Hepatocyte (in vitro differentiated cells): ENCODE data around the gene SLC25A46.
"Not testable (repeated sequence)": the region's sequence is repeated elsewhere in the genome, so short reads cannot be mapped to it uniquely, and the experiment has no call there.

Experiments used
- EZH2 ChIP-seq: fragments of 200-600 bp; sonication (generic); IDR thresholded peaks from 2 replicates; pipeline ENCODE4 v1.6.1; 2016; ENCODE audit warnings: antibody characterized with exemption, mild to moderate bottlenecking, borderline replicate concordance
- EZH2phosphoT487 ChIP-seq: fragments of 200-600 bp; sonication (generic); IDR thresholded peaks from one replicate; pipeline ENCODE4 v1.6.1; 2018; ENCODE audit warnings: antibody characterized with exemption, mild to moderate bottlenecking, low read depth, moderate library complexity; ENCODE audit not compliant: unreplicated experiment, severe bottlenecking
- TF ChIP-seq, protein P1 (sequence below): fragments of 200-600 bp; sonication (generic); IDR thresholded peaks from 2 replicates; pipeline ENCODE4 v1.5.1; 2016; ENCODE audit warnings: antibody characterized with exemption, mild to moderate bottlenecking; ENCODE audit not compliant: poor library complexity

DNA sequence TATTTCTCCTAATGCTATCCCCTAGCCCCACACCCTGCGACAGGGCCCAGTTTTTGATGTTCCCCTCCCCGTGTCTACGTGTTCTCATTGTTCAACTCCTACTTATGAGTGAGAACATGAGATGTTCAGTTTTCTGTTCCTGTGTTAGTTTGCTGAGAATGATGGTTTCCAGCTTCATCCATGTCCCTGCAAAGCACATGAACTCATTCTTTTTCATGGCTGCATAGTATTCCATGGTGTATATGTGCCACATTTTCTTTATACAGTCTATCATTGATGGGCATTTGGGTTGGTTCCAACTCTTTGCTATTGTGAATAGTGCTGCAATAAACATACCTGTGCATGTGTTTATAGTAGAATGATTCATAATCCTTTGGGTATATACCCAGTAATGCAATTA is 49.2 kb downstream of the SLC25A46 start:
- TF ChIP-seq, protein P1, sequence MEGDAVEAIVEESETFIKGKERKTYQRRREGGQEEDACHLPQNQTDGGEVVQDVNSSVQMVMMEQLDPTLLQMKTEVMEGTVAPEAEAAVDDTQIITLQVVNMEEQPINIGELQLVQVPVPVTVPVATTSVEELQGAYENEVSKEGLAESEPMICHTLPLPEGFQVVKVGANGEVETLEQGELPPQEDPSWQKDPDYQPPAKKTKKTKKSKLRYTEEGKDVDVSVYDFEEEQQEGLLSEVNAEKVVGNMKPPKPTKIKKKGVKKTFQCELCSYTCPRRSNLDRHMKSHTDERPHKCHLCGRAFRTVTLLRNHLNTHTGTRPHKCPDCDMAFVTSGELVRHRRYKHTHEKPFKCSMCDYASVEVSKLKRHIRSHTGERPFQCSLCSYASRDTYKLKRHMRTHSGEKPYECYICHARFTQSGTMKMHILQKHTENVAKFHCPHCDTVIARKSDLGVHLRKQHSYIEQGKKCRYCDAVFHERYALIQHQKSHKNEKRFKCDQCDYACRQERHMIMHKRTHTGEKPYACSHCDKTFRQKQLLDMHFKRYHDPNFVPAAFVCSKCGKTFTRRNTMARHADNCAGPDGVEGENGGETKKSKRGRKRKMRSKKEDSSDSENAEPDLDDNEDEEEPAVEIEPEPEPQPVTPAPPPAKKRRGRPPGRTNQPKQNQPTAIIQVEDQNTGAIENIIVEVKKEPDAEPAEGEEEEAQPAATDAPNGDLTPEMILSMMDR: not testable (repeated sequence)
- not testable (repeated sequence) for TF ChIP-seq EZH2, EZH2phosphoT487
